ENCODE data around the gene ROGDI. TPM values are rescaled to one million over a fixed set of nuclear protein-coding genes. Genes with fewer than 3 reads are reported as not detected.
"Not testable (repeated sequence)": the region's sequence is repeated elsewhere in the genome, so short reads cannot be mapped to it uniquely, and the experiment has no call there.

Gene ROGDI
- total RNA-seq, 6 experiments from 2014 or later = 16.8 to 20.1 (median 18.5) TPM

DNA sequence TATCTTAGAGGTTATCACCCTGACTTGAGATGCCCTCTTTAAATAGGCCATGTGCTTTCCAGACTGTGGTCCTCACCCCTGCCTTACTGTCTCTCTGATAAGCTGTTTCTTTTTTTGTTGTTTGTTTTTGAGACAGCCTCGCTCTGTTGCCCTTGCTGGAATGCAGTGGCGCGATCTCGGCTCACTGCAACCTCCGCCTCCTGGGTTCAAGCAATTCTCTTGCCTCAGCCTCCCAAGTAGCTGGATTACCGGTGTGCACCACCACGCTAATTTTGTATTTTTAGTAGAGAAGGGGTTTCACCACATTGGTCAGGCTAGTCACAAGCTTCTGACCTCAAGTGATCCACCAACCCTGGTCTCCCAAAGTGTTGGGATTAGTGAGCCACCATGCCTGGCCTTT is 13.5 kb downstream of the ROGDI start:
- Mint-ChIP-seq H3K4me1 (ENCODE audit: low read depth) (no peaks in the 10 kb centered on the region), H3K9me3 (no peaks in the 10 kb centered on the region), H3K36me3 (ENCODE audit: low read depth) (no peaks in the 10 kb centered on the region), H3K4me3 (no peak overlapping the region), H3K27me3 (ENCODE audit: insufficient read depth) (no peaks in the 10 kb centered on the region; the same call in 1 of the 2 replicates), H3K27ac (no peak overlapping the region)
- TF ChIP-seq, protein P1, sequence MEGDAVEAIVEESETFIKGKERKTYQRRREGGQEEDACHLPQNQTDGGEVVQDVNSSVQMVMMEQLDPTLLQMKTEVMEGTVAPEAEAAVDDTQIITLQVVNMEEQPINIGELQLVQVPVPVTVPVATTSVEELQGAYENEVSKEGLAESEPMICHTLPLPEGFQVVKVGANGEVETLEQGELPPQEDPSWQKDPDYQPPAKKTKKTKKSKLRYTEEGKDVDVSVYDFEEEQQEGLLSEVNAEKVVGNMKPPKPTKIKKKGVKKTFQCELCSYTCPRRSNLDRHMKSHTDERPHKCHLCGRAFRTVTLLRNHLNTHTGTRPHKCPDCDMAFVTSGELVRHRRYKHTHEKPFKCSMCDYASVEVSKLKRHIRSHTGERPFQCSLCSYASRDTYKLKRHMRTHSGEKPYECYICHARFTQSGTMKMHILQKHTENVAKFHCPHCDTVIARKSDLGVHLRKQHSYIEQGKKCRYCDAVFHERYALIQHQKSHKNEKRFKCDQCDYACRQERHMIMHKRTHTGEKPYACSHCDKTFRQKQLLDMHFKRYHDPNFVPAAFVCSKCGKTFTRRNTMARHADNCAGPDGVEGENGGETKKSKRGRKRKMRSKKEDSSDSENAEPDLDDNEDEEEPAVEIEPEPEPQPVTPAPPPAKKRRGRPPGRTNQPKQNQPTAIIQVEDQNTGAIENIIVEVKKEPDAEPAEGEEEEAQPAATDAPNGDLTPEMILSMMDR (IDR thresholded peaks at IDR 0.05) = no peak
- DNase-seq = no peak

DNA sequence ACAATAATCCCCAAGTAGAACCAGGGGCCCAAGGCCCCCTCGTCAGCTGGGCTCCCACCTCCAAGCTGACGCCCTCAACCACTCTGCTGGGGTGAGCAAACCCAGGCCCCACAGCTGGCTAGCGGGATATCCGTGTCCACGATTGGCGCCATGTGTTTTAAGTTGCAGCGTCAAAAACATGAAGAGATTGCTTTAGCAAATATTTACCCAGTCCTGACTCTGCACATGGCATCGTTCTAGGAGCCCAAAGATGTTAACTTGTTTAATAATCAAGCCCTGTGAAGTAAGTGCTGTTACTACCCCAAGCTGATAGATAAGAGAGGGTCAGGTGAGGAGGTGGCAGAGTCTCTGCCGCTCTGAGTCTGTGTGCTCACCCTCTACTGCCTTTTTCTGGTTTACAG is 13.9 kb downstream of the ROGDI start:
- Mint-ChIP-seq H3K4me1 (ENCODE audit: low read depth) (no peaks in the 10 kb centered on the region), H3K27ac (no peak overlapping the region), H3K36me3 (ENCODE audit: low read depth) (no peaks in the 10 kb centered on the region), H3K9me3 (no peaks in the 10 kb centered on the region), H3K27me3 (ENCODE audit: insufficient read depth) (no peaks in the 10 kb centered on the region; the same call in 1 of the 2 replicates), H3K4me3 (no peak overlapping the region)
- DNase-seq = no peak
- TF ChIP-seq, protein P1 (IDR thresholded peaks at IDR 0.05) = no peak

DNA sequence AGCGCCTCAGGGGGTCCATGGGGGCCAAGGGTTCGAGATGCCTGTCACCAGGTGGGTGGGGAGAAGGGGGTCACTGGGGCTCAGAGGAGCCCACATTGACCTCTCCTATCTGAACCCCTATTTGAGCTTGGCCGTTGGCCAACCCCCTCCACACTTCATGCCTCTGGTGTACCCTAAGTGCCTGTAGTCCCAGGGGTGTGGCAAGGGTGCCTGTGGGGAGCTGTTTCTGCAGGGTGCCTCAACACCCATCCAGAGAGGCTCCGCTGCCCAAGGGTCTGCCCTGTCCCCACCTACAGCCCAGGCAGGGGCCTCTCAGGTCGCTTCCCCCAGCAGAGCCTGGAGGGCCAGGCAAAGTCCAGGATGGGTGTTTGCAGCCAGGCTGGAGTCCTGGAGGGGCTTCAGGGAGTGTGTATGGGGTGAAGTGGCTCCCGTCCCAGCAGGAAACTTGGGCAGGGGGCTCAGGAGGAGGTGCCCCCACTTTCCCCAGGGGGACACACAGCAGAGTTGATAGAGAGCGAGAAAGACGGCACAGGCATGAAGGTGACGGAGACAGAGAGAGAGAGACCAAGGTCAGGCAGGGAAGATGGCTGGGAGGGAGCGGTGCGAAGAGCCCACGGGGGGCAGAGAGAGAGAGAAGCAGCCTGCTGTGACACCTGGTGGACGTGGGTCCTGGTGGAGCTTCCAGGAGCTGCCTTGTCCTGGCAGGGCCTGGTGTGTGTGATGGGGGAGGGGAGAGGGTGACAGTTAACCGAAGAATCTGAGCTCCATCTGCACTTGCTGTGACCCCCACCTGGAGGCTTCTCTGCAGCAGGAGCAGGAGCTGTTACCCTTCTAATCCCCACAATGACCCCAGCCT is 14.6 kb downstream of the ROGDI start, which contains the start of gene SEPTIN12:
SEPTIN12 (minus strand) TSS at position 719 of the 856 bp plus-strand sequence; CDS start at position 19, 700 bp downstream.
- Mint-ChIP-seq H3K9me3 (no peaks in the 10 kb centered on the region), H3K4me3 (no peak within 1 kb of the TSS), H3K27ac (no peak within 1 kb of the TSS), H3K27me3 (ENCODE audit: insufficient read depth) (no peaks in the 10 kb centered on the region; the same call in 1 of the 2 replicates), H3K4me1 (ENCODE audit: low read depth) (no peaks in the 10 kb centered on the region), H3K36me3 (ENCODE audit: low read depth) (no peaks in the 10 kb centered on the region)
- TF ChIP-seq, protein P1 (IDR thresholded peaks at IDR 0.05) = no peak
- no peak for DNase-seq

DNA sequence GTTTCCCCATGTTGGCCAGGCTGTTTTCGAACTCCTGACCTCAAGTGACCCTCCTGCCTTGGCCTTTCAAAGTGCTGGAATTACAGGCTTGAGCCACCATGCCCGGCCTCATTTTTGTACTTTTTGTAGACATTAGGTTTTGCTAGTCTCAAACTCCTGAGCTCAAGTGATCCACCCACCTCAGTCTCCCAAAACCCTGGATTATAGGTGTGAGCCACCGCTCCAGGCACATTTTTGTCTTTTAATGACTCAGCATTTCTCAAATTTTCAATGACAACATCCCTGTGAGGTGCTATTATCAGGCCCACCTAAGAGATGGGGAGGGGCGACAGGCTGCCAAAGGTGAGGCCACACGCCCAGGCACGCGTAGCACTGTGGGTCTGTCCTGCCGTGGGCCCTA is 15.4 kb downstream of the ROGDI start:
- Mint-ChIP-seq H3K27me3 (ENCODE audit: insufficient read depth) (no peaks in the 10 kb centered on the region; the same call in 1 of the 2 replicates), H3K27ac (no peak overlapping the region), H3K4me1 (ENCODE audit: low read depth) (no peaks in the 10 kb centered on the region), H3K36me3 (ENCODE audit: low read depth) (no peaks in the 10 kb centered on the region), H3K9me3 (no peaks in the 10 kb centered on the region), H3K4me3 (no peak overlapping the region)
- TF ChIP-seq, protein P1 (IDR thresholded peaks at IDR 0.05) = no peak
- DNase-seq = no peak

DNA sequence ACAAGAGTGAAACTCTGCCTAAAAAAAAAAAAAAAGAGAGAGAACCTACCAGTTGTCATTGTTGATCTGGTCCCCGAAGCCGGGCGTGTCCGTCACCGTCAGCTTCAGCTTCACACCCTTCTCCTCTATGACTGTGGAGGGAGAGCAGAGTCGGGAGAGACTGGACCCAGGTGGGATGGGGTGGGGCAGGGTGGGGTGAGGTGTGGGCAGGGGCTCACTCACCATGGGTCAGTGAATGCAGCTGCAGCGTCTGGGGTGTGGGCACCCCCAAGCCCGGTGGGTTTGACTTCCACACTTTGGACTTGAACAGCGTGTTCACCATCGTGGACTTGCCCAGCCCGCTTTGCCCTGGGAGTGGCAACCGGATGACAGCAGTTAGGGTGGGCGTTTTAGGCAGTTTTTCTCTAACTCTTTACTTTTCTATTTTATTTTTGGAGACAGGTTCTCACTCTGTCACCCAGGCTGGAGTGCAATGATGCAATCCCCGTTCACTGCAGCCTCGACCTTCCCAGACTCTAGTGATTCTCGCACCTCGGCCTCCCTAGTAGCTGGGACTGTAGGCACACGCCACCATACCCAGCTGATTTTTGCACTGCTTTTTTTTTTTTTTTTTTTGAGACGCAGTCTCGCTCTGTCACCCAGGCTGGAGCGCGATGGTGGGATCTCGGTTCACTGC is 16.5 kb downstream of the ROGDI start:
- Mint-ChIP-seq H3K27ac (no peak overlapping the region), H3K9me3 (no peaks in the 10 kb centered on the region), H3K27me3 (ENCODE audit: insufficient read depth) (no peaks in the 10 kb centered on the region; the same call in 1 of the 2 replicates), H3K4me1 (ENCODE audit: low read depth) (no peaks in the 10 kb centered on the region), H3K36me3 (ENCODE audit: low read depth) (no peaks in the 10 kb centered on the region), H3K4me3 (no peak overlapping the region)
- DNase-seq = no peak
- TF ChIP-seq, protein P1 (IDR thresholded peaks at IDR 0.05) = no peak

DNA sequence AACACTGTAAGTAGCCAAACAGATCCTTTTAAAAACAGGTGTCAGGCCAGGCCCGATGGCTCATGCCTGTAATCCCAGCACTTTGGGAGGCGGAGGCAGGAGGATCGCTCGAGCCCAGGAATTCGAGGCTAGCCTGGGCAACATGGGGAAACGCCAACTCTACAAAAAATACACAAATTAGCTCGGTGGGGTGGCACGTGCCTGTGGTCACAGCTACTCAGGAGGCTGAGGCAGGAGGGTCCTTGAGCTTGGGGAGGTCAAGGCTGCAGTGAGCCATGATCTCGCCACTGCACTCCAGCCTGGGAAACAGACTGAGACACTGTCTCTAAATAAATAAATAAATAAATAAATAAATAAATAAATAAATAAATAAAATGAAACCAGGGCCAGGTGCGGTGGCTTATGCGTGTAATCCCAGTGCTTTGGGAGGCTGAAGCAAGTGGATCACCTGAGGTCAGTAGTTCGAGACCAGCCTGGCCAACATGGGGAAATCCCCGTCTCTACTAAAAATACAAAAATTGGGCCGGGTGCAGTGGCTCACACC is 17.9 kb downstream of the ROGDI start:
- not testable (repeated sequence) for H3K36me3 Mint-ChIP-seq (ENCODE audit: low read depth); DNase-seq; H3K4me3 Mint-ChIP-seq; H3K27me3 Mint-ChIP-seq (ENCODE audit: insufficient read depth); H3K9me3 Mint-ChIP-seq; H3K4me1 Mint-ChIP-seq (ENCODE audit: low read depth); H3K27ac Mint-ChIP-seq
